NCI-H526 treated with DMSO at 0.1 percent for 48 hours (cell line): ENCODE data around the gene C19orf73.
"Not testable (repeated sequence)": the region's sequence is repeated elsewhere in the genome, so short reads cannot be mapped to it uniquely, and the experiment has no call there.

Source experiments
- DNase-seq: peaks from one replicate; lab custom pipeline; 2025; lab: John Stamatoyannopoulos, UW

C19orf73 gene

DNA sequence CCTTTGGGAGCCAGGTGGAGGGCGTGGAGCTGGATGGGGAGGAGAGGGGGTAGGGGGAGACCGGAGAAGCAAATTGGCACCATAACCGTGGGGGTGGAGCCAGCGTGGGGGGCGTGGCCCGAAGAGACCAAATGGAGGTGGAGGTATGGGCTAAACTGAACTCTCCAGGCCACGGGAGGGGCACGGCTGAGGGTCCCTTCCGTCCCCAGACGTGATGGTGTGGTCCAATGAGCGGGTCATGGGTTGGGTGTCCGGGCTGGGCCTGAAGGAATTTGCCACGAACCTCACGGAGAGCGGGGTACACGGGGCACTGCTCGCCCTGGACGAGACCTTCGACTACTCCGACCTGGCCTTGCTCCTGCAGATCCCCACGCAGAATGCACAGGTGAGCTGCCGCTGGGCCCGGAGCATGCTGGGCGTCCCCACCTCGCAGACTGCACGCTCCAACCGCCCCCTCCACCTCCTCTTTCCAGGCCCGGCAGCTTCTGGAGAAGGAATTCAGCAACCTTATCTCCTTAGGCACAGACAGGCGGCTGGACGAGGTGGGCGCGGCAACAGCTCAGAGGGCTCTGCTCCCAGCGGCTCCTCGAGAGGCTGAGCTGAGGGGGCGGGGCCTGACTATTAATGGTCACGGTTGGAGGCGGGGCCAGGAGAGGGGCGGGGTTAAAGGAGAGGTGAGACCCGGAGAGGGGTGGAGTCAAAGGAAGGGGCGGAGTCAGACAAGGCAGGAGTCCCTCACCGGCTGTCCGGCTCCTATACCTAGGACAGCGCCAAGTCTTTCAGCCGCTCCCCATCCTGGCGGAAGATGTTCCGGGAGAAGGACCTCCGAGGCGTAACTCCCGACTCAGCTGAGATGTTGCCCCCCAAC lies 30.1 kb upstream of the C19orf73 start:
- DNase-seq = peak; percentile 84

DNA sequence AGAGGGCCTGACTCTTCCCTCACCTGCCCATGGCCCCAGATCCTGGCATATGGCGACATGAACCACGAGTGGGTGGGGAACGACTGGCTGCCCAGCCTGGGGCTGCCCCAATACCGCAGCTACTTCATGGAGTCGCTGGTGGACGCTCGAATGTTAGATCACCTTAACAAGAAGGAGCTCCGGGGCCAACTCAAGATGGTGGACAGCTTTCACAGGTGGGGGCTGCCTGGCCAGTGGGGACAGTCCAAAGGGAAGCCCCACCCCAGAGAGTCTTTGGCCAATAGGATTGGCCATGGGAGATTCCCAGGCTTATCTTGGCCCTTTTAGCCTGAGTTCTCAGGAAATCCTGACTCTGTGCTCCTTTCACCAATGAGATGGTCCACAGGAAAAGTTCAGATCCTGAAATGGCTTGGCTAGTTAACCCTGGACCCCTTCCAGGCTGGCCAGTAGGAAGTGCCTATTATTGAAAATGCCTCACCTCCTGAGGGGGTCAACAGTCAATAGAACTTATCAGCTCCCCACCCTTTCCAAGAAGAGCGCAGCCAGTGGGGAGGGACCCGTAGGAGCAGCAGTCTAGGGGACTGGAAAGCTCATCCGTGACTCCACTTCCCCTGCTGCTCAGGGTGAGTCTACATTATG lies 29.2 kb upstream of the C19orf73 start:
- DNase-seq = no peak

DNA sequence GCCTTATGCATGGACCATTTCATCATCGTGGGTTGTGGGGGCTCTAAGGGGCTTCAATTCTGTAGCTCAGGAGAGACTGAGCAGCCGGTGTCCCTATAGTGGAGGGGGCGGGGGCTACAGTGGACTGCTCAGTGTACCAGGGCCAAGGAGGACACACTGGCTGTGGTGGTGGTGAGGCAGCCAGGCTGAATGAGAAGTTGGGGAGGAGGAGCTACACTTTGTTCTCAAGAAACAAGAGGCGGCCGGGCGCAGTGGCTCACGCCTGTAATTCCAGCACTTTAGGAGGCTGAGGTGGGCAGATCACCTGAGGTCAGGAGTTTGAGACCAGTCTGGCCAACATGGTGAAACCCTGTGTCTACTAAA lies 27.4 kb upstream of the C19orf73 start:
- DNase-seq = not testable (repeated sequence)

DNA sequence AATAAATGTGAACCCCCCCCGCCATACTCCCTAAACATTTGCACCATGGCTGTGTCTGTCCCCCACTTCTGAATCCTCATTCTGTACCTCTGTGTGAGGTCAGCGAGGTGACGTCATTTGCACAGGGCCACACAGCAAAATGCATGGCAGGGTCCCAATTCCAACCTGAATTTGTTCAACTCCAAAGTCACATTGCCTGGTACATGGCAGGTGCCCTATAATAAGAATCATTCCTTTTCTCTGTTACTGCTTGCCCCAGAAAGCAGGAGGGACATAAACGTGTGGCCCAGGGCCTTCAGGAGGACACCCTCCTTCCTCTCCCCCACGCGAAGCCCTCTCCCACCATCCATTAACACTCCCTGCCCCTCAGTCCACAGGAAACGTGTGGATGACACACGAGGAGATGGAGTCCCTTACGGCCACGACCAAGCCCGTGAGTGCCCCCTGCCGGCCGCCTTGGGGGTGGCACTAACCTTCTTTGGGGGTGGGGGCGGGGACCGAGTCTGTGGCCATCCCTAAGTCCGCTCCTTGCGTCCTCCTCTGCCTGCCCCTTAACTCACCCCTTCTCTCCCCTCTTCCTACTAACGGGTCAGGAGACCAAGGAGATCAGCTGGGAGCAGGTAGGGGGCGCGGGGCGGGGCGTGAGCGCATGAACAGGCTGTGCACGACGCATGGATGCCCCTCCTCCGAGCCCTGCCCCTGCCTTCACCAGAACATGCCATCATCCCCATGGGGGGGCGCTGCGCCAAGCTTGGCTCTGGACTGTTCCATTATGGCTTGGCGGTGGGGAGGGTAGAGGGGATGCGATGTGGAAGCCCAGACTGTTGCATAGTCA lies 26.8 kb upstream of the C19orf73 start:
- peak; percentile 64 for DNase-seq

DNA sequence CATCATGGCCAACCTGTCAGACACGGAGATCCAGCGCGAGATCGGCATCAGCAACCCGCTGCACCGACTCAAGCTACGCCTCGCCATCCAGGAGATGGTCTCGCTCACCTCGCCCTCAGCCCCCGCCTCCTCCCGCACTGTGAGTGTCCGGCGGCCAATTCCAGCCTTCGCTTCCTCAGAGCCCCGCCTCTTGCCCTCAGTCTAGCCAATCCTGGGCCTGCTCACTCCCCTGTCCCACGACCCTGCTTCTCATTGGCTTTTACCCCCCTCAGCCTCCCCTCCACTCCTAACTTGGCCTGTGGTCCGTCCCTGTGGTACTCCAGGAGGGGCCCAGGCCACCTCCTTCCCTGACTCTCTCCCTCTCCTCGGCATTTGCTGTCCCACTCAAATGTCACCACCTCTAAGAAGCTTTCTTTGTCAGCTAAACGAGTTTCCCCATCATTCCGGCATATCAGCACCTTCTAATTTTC lies 24.0 kb upstream of the C19orf73 start:
- peak; percentile 90 for DNase-seq

DNA sequence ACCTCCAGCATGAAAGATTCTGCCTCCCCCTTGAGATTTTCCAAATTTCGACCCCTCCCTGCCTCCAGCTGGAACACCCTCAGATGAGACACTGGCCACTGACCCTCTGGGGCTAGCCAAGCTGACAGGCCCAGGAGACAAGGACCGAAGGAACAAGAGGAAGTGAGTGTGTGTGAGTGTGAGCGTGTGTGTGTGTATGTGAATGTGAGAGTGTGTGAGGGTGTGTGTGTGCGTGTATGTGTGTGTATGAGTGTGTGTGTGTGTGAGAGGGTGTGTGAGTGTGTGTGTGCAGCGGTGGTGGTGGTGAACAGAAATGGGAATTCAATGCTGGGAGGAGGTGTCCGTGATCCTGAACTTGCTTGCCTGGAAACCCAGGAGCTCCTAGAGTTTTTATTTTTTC lies 22.4 kb upstream of the C19orf73 start:
- no peak for DNase-seq

DNA sequence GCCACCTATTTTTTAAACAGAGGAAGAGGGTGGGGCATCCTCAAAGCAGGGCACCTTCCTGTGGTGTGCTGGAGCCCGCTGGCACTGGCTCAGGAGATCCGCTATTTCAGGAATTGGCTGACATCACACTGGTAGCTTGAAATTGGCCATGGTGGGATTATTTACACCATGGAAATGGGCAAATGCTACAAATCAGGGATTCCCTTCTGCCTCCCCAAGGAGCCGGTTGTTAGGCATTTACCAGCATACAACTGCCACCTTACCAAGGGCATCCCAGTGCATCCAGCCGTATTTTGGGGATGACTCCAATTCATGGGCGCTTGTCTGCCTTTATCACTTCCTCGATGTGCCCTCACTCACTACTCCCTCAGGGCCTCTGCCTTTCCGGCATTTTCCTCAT lies 22.0 kb upstream of the C19orf73 start:
- DNase-seq = no peak

DNA sequence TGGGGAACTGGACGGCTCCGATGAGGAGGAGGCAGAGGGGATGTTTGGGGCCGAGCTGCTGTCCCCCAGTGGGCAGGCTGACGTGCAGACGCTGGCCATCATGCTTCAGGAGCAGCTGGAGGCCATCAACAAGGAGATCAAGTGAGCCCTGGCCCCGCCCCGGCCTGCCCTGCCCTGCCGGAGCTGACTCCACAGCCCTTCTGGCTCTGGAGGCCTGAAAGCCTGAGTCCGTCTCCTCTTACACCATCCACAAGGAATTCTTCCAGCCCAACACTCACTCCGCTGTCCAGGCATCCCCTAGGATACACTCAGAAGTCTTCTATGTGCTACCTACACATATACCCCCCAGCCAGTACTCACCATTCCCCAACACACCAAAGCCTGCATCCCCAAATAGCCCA lies 17.8 kb upstream of the C19orf73 start:
- no peak for DNase-seq

DNA sequence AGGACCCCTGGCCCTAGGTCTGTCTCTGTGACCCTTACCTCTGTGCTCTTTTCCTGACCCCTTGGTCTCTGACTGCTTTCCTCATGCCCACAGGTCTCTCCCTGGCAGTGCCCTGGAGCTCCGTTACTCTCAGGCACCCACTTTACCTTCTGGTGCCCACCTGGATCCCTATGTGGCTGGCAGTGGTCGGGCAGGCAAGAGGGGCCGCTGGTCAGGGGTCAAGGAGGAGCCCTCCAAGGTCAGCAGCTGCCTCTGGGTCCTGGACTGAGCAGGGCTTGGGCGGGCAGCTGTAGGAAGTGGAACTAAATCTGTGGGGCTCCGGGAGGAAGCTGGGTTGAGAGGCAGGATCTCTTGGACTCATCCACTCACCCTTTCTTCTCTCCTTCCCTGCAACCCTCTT lies 16.7 kb upstream of the C19orf73 start:
- no peak for DNase-seq

DNA sequence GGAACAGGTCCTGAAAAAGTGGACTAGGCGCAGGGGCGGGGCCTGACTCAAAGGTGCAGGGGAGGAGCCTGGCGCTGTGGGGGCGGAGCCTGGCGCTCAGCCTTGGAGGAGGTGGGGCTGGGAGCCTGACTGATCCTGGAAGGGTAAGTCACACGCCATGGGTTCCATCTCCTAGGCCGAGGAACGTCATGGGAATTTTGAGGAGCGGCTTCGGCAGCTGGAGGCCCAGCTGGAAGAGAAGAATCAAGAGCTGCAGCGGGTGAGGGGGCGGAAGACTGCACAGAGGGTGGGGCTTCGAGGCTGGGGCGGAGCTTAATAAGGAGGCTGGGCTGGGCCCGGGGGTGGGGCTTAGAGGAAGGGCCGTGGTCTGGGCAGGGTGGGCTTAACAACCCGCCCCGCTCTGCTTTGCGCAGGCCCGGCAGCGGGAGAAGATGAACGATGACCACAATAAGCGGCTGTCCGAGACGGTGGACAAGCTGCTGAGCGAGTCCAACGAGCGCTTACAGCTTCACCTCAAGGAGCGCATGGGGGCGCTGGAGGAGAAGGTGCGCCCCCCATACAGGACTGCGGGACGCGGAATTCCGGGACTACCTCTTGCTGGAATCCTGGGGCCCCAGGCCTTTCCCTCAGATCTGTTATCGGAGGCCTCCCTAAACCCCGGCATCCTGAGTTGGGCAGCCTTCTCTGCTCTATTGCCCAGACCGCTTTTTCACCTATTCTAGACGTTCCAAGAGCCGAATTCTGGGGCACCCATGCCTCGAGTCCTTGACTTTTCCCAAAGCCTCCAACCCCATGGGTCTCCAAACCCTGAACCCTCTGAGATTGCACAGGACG lies 14.9 kb upstream of the C19orf73 start:
- DNase-seq = no peak

DNA sequence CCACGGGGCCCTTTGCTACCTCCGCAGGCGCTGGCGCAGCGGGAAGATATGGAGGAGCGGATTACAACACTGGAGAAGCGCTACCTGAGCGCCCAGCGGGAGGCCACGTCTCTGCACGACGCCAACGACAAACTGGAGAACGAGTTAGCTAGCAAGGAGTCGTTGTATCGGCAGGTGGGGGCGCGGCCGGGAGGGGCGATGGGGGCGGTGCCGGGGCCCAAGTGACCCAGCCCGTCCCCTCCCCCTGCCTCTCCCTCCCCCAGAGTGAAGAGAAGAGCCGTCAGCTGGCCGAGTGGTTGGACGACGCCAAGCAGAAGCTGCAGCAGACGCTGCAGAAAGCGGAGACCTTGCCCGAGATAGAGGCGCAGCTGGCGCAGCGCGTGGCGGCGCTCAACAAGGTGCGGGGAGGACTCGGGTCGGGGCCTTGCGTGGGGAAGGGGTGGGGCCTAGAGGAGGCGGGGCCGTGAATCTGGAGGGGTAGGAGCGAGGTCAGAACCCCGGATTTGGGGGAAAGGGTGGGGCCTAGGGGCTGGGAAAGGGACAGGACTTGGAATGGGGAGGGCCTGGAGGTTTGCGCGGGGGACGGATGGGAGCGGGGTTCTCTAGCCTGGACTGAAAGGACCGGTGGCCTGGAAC lies 14.1 kb upstream of the C19orf73 start:
- no peak for DNase-seq

DNA sequence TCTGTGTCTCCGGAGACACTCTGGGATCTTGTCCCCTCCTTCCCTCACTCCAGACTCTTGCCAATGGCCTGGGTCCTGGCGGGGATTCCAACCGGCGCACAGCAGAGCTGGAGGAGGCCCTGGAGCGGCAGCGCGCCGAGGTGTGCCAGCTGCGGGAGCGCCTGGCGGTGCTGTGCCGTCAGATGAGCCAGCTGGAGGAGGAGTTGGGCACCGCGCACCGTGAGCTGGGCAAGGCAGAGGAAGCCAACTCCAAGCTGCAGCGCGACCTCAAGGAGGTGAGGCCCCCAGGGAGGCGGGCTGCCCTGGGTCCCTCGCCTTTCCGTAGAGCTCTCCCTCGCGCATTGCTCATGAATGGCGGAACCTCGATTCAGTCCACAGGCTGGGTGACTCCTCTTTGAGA lies 11.4 kb upstream of the C19orf73 start:
- no peak for DNase-seq

DNA sequence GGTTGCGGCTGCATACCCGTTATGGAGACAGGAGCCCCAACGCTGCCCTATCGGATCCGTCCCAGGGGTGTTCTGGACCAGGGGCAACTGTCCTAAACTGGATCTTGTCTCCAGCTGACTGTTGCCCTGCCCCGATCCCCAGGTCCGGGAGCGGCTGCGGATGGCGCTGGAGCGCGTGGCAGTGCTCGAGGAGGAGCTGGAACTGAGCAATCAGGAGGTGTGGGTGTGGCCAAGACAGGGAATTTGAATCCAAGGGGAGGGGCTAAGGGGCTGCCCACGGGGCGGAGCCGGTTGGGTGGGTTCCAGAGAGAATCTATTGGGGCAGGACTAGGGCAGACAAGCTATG lies 10.3 kb upstream of the C19orf73 start:
- no peak for DNase-seq

DNA sequence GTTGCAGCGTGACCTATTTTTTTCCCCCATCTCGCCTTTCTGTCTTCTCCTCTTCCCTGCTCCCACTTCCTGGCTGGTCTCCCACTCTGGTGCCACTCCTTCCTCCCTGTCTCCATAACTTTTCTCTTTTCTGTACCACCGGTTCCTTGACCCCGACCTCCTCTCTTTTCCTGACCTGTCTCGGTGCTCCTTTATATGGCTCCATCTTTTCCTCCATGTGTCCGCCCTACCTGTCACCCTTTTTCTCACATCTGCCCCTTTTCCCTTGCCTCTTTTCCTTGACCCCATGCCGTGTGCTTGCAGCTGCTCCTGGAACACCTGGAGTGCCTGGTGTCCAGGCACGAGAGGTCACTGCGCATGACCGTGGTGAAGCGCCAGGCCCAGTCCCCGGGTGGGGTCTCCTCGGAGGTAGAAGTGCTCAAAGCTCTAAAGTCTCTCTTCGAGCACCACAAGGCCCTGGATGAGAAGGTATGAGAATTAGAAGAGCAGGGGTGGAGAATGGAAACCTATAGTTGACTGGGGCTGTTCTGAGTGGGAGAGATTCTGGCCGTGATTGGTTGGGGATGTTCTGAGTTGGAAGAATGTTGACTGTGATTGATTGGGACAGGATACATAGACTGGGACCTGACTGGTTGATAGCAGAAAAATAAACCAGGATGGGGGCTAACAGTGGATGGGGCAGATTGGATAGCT lies 9.7 kb upstream of the C19orf73 start:
- no peak for DNase-seq

DNA sequence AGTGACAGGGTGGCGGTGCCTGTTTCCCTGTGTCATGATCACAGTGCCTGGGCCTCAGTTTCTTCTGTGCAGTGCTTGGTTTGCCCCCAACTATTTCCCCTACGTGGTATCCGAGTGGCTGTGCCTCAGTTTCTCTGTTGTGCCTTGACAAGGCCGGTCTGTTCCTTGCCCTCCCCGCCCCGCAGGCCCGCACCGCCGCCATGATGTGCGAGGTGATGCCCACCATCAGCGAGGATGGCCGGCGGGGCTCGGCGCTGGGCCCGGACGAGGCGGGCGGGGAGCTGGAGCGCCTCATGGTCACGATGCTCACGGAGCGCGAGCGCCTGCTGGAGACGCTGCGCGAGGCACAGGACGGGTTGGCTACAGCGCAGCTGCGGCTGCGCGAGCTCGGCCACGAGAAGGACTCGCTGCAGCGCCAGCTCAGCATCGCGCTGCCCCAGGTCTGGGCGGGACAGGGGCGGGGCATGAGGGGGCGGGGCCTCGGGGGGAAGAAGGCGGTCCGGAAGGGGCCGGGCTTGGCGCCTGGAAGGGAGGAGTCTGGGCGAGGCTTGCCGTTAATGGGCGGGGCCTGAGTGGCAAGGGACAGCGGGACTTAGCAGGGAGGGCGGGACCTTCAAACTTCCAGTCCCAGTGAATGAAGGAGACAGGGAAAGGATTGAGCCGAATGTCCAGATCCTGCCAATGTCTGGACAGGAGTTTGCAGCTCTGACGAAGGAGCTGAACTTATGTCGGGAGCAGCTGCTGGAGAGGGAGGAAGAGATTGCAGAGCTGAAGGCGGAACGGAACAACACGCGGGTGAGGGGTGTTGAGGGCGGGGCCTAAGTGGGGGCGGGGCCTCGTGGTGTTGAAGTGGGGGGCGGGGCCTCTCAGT lies 9.0 kb upstream of the C19orf73 start:
- DNase-seq = peak; percentile 98

DNA sequence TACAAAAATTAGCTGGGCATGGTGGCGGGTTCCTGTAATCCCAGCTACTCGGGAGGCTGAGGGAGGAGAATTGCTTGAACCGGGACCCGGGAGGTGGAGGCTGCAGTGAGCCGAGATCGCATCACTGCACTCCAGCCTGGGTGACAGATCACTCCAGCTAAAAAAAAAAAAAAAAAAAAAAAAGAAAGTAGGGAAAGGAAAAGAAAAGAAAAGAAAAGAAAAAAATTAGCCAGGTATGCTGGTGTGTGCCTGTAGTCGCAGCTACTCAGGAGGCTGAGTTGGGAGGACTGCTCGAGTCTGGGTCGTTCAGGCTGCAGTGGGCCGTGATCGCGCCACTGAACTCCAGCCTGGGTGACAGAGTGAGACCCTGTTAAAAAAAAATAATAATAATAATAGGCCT lies 8.3 kb upstream of the C19orf73 start:
- not testable (repeated sequence) for DNase-seq

DNA sequence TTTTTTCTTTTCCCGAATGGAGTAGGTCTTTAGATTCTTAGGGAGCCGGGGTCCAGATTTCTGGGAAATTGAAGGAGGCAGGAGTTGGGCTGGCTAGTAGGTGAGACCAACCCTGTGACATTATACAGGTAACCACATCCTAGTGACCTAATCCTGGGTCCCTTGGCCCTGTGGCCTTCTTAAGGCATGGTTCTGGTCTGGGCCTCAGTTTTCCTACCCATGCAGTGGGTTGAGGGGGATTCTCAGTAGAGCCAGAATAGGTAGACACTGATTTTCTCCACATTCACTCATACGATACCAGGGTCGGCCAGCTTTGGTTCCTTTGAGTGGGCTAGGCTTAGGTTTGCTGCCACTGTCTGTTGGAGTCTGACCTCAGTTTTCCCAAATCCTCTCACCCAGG lies 7.6 kb upstream of the C19orf73 start:
- no peak for DNase-seq

DNA sequence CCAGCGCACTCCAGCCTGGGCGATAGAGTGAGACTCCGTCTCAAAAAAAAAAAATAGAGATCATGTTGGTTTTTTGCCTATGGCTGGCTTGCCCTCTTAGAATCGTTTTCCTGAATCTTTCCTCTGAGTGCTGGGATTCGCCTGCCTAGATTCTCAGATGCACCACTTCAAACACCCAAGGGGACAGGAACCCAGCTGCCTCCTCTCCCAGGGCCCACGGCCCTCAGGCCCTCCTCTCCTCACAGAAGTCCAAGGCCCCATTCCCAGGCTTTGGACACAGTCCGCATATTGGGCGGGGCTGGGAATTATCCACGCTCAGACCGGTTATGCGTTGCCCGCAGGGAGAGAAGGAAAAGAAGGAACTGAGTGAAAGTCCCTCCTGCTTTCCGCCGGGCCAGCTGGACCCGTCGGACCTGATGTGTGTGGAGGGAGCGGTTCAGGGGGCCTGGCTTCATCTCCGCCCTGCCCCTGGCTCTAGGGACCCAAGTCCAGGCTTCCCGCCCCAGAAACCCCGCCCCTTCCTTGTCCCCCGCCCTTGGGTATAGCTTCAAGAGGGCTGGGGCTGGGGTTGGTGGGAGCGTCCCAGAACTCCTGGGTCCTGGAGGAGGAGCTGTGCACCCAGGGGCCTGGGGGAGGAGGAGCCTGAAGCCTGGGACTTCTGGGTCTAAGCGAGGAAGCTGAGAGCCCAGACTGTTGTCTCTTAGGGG lies 6.2 kb upstream of the C19orf73 start:
- DNase-seq = no peak

DNA sequence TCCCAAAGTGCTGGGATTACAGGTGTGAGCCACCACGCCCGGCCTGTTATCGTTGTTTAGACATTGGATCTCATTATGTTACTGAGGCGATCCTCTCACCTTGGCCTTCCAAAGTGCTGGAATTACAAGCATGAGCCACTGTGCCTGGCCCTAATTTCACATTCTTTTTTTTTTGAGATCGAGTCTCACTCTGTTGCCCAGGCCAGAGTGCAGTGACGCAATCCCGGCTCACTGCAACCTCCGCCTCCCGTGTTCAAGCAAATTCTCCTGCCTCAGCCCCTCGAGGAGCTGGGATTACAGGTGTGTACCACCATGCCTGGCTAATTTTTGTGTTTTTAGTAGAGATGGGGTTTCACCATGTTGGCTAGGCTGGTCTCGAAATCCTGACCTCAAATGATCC lies 4.3 kb upstream of the C19orf73 start:
- DNase-seq = not testable (repeated sequence)
